Heart left ventricle (tissue), 16 donors: ENCODE results near the gene DOCK8. TPM values are rescaled to one million over a fixed set of nuclear protein-coding genes. Genes with fewer than 3 reads are reported as not detected.
"Not testable (repeated sequence)": the region's sequence is repeated elsewhere in the genome, so short reads cannot be mapped to it uniquely, and the experiment has no call there.

Source experiments
- ATAC-seq, 4 donors: fragments of 200-7000 bp; cut with Tn5 transposase; one replicate each; pipeline ENCODE4 v1.9.1; 2020 to 2022; ENCODE audit warnings: moderate library complexity in 4 of 4, mild to moderate bottlenecking in 3 of 4, moderate number of reproducible peaks in 1 of 4
- DNase-seq, 5 donors: peaks; one replicate each; pipeline ENCODE4 v3.0.0-alpha.2; 2020
- H3K27ac ChIP-seq, 12 donors: fragments of 200-600 bp; sonication (generic) in 4 of 12; one replicate each; pipeline versions ENCODE4 v1.5.0 to v1.8.0; 2016 to 2022; ENCODE audit warnings: mild to moderate bottlenecking in 2 of 12
- H3K27me3 ChIP-seq, 9 donors: fragments of 200-600 bp; sonication (generic) in 2 of 9; one replicate each; pipeline versions ENCODE4 v1.5.1 to v1.8.0; 2016 to 2022; ENCODE audit warnings: mild to moderate bottlenecking in 3 of 9
- H3K36me3 ChIP-seq, 9 donors: fragments of 200-600 bp; sonication (generic) in 2 of 9; one replicate each; pipeline versions ENCODE4 v1.5.0 to v1.8.0; 2018 to 2022; ENCODE audit warnings: mild to moderate bottlenecking in 2 of 9
- H3K4me1 ChIP-seq, 12 donors: fragments of 200-600 bp; sonication (generic) in 4 of 12; one replicate each; pipeline versions ENCODE4 v1.5.0 to v1.8.0; 2016 to 2022; ENCODE audit warnings: mild to moderate bottlenecking in 3 of 12
- H3K4me3 ChIP-seq, 12 donors: fragments of 200-600 bp; sonication (generic) in 4 of 12; one replicate each; pipeline versions ENCODE4 v1.5.0 to v1.8.0; 2017 to 2022; ENCODE audit warnings: mild to moderate bottlenecking in 9 of 12, moderate library complexity in 4 of 12
- H3K9me3 ChIP-seq, 12 donors: fragments of 200-600 bp; sonication (generic) in 4 of 12; one replicate each; pipeline versions ENCODE4 v1.5.0 to v1.8.0; 2016 to 2022; ENCODE audit warnings: mild to moderate bottlenecking in 1 of 12
- POLR2A ChIP-seq, 2 donors: fragments of 450-650 bp; IDR thresholded peaks; one replicate each; pipeline ENCODE4 v1.6.1; 2017; ENCODE audit warnings: antibody characterized with exemption in 2 of 2, mild to moderate bottlenecking in 2 of 2, moderate library complexity in 2 of 2
- WGBS, 4 donors: extraction: QIAGEN DNeasy Blood & Tissue Kit in 2 of 4; methylation state at CpG; one replicate each; pipeline versions ENCODE4 v1.1.5 to v1.1.7; 2013 to 2018; 5-methylcytosine and 5-hydroxymethylcytosine counted together
- intact Hi-C, 10 donors: fragments of 100-400 bp; cut with DNase I; formaldehyde crosslinking; loops; one replicate each; pipeline versions ENCODE4 v1.11.1 to v1.14.2; 2022
- polyA plus RNA-seq, 2 donors: library from polyadenylated mRNA; stranded (reverse); fragments of 200-250 nt; gene quantifications; one replicate each; pipeline ENCODE4 v1.2.3, GENCODE V29; 2013
- total RNA-seq, 9 donors: library from RNA; depleted of rRNA in 2 of 9; stranded (reverse); fragments of >200 nt in 2 of 9; fragmentation: NEBNext Ultra II Directional in 3 of 9; extraction: Animal tissue kit (Norgen Biotek cat#: 25700) in 3 of 9; gene quantifications; one replicate each; pipeline versions ENCODE4 v1.1.0 to v1.2.4, GENCODE V29; 2016 to 2023
- TF ChIP-seq, protein P1 (sequence below), 12 donors: fragments of 200-600 bp; sonication (generic) in 4 of 12; IDR thresholded peaks; one replicate each; pipeline versions ENCODE4 v1.5.0 to v1.8.0; 2018 to 2022; ENCODE audit warnings: antibody characterized with exemption in 12 of 12, mild to moderate bottlenecking in 5 of 12
- donor health status: ischemic (EF 13 %, LVEDD 7.1; RV severe dilation, severe dysfunction).
- donor health status: healthy with polysubstance abuse.
- donor health status: DM: no; HTN: yes; CAD: no.
- donor health status: DM: no; HTN: no; CAD: no.
- donor health status: ischemic (EF 25% LVEDD 6.9; RV normal size, moderate dysfunction).
- donor health status: ischemic (EF 25% LVEDD 5.7; RV mildly dilated, moderate dysfunction).
- donor health status: healthy.
- donor health status: DM: yes; HTN: yes; CAD: no.
- donor health status: ischemic (EF 35%, LVEDD 5.7; RV mildly dilated, moderate dysfunction).
- donor health status: nonischemic (EF 11% LVEDD 7.7; RV severe dilation, severe dysfunction).
- donor health status: DM: yes; HTN: yes; CAD: no.
- donor health status: PGD.
- donor health status: ischemic (EF 29% LVEDD 5.4; RV normal size, mild dysfunction).
- donor health status: nonischemic (EF 23%, LVEDD 6.1; RV moderate dilation, normal function).

The DOCK8 gene
- total and polyA plus RNA-seq, 11 donors: 1.2 to 36.1 (median 2.4) TPM

DNA sequence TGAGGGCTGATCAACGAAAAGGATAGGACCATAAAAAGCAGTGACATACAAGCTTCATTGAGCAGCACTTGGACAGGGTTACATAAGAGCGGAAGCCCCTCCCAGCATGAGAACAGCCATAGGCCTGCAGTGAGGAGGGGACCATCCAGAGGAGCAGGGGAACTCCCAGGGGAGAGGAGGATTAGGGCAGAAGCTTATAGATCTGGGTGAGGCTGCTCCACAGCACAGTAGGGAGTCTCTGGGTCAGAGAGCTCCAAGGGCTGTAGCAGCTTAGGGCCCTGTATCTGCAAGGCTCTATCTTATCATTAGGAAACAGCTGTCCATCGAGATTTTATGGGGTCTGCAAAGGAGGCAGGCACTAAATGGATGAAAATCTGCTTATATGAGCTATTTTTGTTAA lies 186.6 kb downstream of the DOCK8 start:
- no peak for TF ChIP-seq POLR2A (IDR thresholded peaks at IDR 0.05)
- TF ChIP-seq, protein P1, sequence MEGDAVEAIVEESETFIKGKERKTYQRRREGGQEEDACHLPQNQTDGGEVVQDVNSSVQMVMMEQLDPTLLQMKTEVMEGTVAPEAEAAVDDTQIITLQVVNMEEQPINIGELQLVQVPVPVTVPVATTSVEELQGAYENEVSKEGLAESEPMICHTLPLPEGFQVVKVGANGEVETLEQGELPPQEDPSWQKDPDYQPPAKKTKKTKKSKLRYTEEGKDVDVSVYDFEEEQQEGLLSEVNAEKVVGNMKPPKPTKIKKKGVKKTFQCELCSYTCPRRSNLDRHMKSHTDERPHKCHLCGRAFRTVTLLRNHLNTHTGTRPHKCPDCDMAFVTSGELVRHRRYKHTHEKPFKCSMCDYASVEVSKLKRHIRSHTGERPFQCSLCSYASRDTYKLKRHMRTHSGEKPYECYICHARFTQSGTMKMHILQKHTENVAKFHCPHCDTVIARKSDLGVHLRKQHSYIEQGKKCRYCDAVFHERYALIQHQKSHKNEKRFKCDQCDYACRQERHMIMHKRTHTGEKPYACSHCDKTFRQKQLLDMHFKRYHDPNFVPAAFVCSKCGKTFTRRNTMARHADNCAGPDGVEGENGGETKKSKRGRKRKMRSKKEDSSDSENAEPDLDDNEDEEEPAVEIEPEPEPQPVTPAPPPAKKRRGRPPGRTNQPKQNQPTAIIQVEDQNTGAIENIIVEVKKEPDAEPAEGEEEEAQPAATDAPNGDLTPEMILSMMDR (IDR thresholded peaks at IDR 0.05): no peak
- H3K4me3 ChIP-seq: no peak overlapping the region
- intact Hi-C loops: loop anchor here in 3 of 10 donors (10.0 kb wide), 3 partner anchors 144 to 364 kb away; no protein-coding TSS in a partner anchor
- H3K27me3 ChIP-seq: no peaks in the 10 kb centered on the region
- no peaks in the 10 kb centered on the region for H3K9me3 ChIP-seq
- peaks cover 0 to 81% (median 0%) of the 10 kb centered on the region in 9 donors for H3K36me3 ChIP-seq
- DNase-seq: no peak
- no peak overlapping the region for H3K27ac ChIP-seq
- no peak for ATAC-seq
- 63 to 73% (median 66%) methylated on average over 3 of the region's 3 CpGs for WGBS, 4 donors
- no peaks in the 10 kb centered on the region for H3K4me1 ChIP-seq

DNA sequence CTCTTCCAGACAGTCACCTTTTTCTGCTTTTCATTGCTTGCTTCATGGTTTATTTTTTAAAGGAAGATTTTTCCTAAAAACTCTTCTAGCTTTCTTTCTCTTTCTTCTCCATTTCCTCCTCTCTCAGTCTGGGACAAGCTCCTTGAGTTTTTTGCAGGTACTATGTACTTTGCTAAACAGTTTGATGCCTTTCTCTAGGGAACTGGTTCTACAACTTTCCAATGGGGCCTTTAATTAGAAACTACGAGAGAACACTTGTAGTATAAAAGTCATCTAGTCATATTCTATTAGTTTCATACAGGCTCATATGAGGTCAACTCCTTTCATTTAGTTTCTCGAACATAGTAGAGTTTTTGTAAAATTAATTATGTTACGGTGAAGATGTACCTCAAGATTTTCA lies 189.6 kb downstream of the DOCK8 start:
- TF ChIP-seq, protein P1 (IDR thresholded peaks at IDR 0.05): no peak
- TF ChIP-seq POLR2A (IDR thresholded peaks at IDR 0.05): no peak
- 88 to 96% (median 94%) methylated on average over 3 of the region's 3 CpGs for WGBS, 4 donors
- Histone ChIP-seq H3K4me1 (no peaks in the 10 kb centered on the region), H3K27me3 (no peaks in the 10 kb centered on the region), H3K36me3 (peaks cover 0 to 78% (median 0%) of the 10 kb centered on the region in 9 donors), H3K9me3 (no peaks in the 10 kb centered on the region), H3K27ac (no peak overlapping the region), H3K4me3 (no peak overlapping the region)
- no peak for ATAC-seq
- no peak for DNase-seq
- intact Hi-C loops: loop anchor here in 3 of 10 donors (10.0 kb wide), 3 partner anchors 141 to 361 kb away; no protein-coding TSS in a partner anchor

DNA sequence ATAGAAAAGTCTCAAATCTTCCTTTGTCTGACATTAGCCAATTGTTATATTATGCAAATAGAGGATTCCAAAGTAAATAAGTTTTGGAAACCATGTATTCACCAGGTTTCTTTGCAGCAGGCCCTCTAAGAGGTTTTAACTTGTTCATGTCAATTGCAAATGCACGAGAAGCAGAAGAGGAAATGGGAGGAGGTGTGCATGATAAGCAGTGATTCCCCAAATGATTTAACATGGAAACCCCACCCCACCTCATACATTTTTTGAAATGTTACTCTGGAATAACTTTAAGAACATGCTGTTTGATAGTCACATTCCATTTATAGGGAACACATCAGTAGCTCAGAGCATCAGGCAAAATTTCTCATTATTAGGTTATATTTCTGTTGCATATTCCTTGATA lies 190.7 kb downstream of the DOCK8 start:
- no peak overlapping the region for H3K27ac ChIP-seq
- peaks cover 0 to 78% (median 0%) of the 10 kb centered on the region in 9 donors for H3K36me3 ChIP-seq
- WGBS, 4 donors: 47 to 78% (median 49%) methylated on average over 1 of the region's 1 CpG
- DNase-seq: no peak
- no peaks in the 10 kb centered on the region for H3K27me3 ChIP-seq
- TF ChIP-seq, protein P1 (IDR thresholded peaks at IDR 0.05): no peak
- no peak for TF ChIP-seq POLR2A (IDR thresholded peaks at IDR 0.05)
- intact Hi-C loops: loop anchor here in 9 of 10 donors (5.0 to 10.0 kb wide), 8 partner anchors 139 to 362 kb away; no protein-coding TSS in a partner anchor
- H3K4me3 ChIP-seq: no peak overlapping the region
- no peaks in the 10 kb centered on the region for H3K9me3 ChIP-seq
- ATAC-seq: no peak
- H3K4me1 ChIP-seq: no peaks in the 10 kb centered on the region

DNA sequence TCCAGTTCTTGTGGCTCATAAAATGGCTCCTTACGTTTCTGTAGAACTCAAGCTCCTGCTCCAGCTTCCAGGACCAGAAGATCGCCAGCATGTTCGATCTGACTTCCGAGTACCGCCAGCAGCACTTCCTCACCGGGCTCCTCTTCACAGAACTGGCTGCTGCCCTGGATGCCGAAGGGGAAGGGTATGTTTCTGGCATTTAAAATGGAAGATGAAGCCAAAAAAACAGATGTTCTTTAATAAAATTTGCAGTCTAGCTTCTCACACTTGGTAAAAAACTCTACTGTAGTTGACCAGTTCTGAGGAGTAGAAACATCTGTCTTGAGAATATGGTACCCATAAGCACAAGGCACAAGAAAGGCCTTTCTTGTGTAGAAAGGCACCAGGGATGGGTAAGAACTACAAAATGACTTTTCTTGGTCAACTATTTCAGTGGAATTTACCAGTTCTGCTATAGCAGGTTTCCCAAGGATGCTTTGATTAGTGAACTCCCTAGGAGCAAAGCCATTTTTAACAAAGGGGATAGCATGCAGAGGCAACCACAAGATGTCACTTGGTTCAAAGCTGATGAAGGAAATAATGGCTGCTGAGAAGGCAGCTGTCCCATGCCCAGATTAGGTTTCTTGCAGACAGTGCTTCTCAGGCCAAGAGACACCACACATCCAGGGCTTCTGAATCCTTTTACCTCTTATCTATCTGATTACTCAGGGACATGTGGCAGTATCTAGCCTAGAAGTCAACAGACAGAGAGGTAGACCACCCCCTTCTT lies 192.4 kb downstream of the DOCK8 start:
- peak; percentile 84 to 89 (median 88) for ATAC-seq
- no peak for DNase-seq
- peaks cover 0 to 71% (median 0%) of the 10 kb centered on the region in 9 donors for H3K36me3 ChIP-seq

DNA sequence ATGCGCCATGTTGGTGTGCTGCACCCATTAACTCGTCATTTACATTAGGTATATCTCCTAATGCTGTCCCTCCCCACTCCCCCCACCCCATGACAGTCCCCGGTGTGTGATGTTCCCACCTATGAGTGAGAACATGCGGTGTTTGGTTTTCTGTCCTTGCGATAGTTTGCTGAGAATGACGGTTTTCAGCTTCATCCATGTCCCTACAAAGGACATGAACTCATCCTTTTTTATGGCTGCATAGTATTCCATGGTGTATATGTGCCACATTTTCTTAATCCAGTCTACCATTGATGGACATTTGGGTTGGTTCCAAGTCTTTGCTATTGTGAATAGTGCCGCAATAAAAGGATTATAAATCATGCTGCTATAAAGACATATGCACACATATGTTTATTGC lies 195.0 kb downstream of the DOCK8 start:
- WGBS, 4 donors: 86 to 95% (median 91%) methylated on average over 7 of the region's 7 CpGs
- not testable (repeated sequence) for H3K4me1 ChIP-seq, H3K9me3 ChIP-seq, DNase-seq, H3K27me3 ChIP-seq, H3K4me3 ChIP-seq, H3K27ac ChIP-seq, ATAC-seq
- peaks cover 0 to 60% (median 0%) of the 10 kb centered on the region in 9 donors for H3K36me3 ChIP-seq
- intact Hi-C loops: loop anchor here in 9 of 10 donors (5.0 to 10.0 kb wide), 8 partner anchors 135 to 358 kb away; no protein-coding TSS in a partner anchor

More for the DNA sequence above, 192.4 kb downstream of the DOCK8 start:
- Histone ChIP-seq H3K4me1 (no peaks in the 10 kb centered on the region), H3K4me3 (no peak overlapping the region), H3K27me3 (no peaks in the 10 kb centered on the region), H3K27ac (no peak overlapping the region), H3K9me3 (no peaks in the 10 kb centered on the region)
- intact Hi-C loops: loop anchor here in 9 of 10 donors (2.0 to 10.0 kb wide), 9 partner anchors 138 to 360 kb away; no protein-coding TSS in a partner anchor
- WGBS, 4 donors: 75 to 84% (median 82%) methylated on average over 7 of the region's 7 CpGs
- no peak for TF ChIP-seq POLR2A (IDR thresholded peaks at IDR 0.05)
- TF ChIP-seq, protein P1 (IDR thresholded peaks at IDR 0.05): peak in 11 of 12 donors; percentile 18 to 59 (median 50)
